ENCODE results near the gene CPNE5.
"Not testable (repeated sequence)": the region's sequence is repeated elsewhere in the genome, so short reads cannot be mapped to it uniquely, and the experiment has no call there.

The CPNE5 gene

GRCh38 chr6:36813526-36813925 lies 25.7 kb downstream of the CPNE5 start:
- Histone ChIP-seq H3K27me3 (ENCODE audit: insufficient read depth, low read length) (no peaks in the 10 kb centered on the region), H3K36me3 (ENCODE audit: control insufficient read depth in 1 of 2, insufficient read depth in 2 of 2, low read length in 2 of 2) (no peaks in the 10 kb centered on the region), H4K8ac (ENCODE audit: low read depth, low read length) (no peak overlapping the region), H3K14ac (ENCODE audit: low read length) (no peak overlapping the region), H3K23ac (ENCODE audit: low read length) (no peak overlapping the region), H3K4ac (ENCODE audit: low read depth, low read length) (no peak overlapping the region), H2AFZ (ENCODE audit: insufficient read depth, low read length, poor library complexity) (no peak overlapping the region), H2BK120ac (ENCODE audit: insufficient read depth, low read length, poor library complexity) (no peak overlapping the region), H3K9me3 (ENCODE audit: insufficient read depth, low read depth, low read length) (no peaks in the 10 kb centered on the region), H3K4me2 (ENCODE audit: low read length) (no peak overlapping the region), H3K18ac (ENCODE audit: low read length) (no peak overlapping the region), H3K27ac (ENCODE audit: low read depth, low read length) (no peak overlapping the region), H2BK5ac (ENCODE audit: low read depth, low read length, poor library complexity) (no peak overlapping the region), H4K12ac (ENCODE audit: low read depth, low read length) (no peak overlapping the region), H3K79me1 (ENCODE audit: low read length) (no peaks in the 10 kb centered on the region), H3K9ac (ENCODE audit: low read length) (no peak overlapping the region), H3K4me3 (ENCODE audit: low read depth, low read length) (no peak overlapping the region), H2BK12ac (ENCODE audit: low read length) (no peak overlapping the region), H3K79me2 (ENCODE audit: control insufficient read depth, insufficient read depth, low read length, poor library complexity) (no peaks in the 10 kb centered on the region), H4K91ac (ENCODE audit: low read depth, low read length) (no peak overlapping the region), H2AK5ac (ENCODE audit: low read length) (no peak overlapping the region), H3K4me1 (ENCODE audit: control insufficient read depth in 1 of 2, insufficient read depth in 2 of 2, low read length in 2 of 2) (no peaks in the 10 kb centered on the region)
- DNase-seq, result no peak
- no CpG with 5 or more reads among the region's 3 CpGs for whole genome bisulfite sequencing (ENCODE audit: extremely low coverage, insufficient coverage, insufficient read length)

- not testable (repeated sequence) for H2BK120ac ChIP-seq (ENCODE audit: insufficient read depth, low read length, poor library complexity); H4K12ac ChIP-seq (ENCODE audit: low read depth, low read length); H4K91ac ChIP-seq (ENCODE audit: low read depth, low read length); H2AFZ ChIP-seq (ENCODE audit: insufficient read depth, low read length, poor library complexity); H3K18ac ChIP-seq (ENCODE audit: low read length); H3K36me3 ChIP-seq (ENCODE audit: control insufficient read depth in 1 of 2, insufficient read depth in 2 of 2, low read length in 2 of 2); H2BK5ac ChIP-seq (ENCODE audit: low read depth, low read length, poor library complexity); H3K79me1 ChIP-seq (ENCODE audit: low read length); H2AK5ac ChIP-seq (ENCODE audit: low read length); H3K4me3 ChIP-seq (ENCODE audit: low read depth, low read length); H3K23ac ChIP-seq (ENCODE audit: low read length); H3K14ac ChIP-seq (ENCODE audit: low read length); H2BK12ac ChIP-seq (ENCODE audit: low read length); H3K9me3 ChIP-seq (ENCODE audit: insufficient read depth, low read depth, low read length); H3K79me2 ChIP-seq (ENCODE audit: control insufficient read depth, insufficient read depth, low read length, poor library complexity); H3K4ac ChIP-seq (ENCODE audit: low read depth, low read length); H3K4me1 ChIP-seq (ENCODE audit: control insufficient read depth in 1 of 2, insufficient read depth in 2 of 2, low read length in 2 of 2); H3K4me2 ChIP-seq (ENCODE audit: low read length); H3K9ac ChIP-seq (ENCODE audit: low read length); DNase-seq; H3K27me3 ChIP-seq (ENCODE audit: insufficient read depth, low read length); H3K27ac ChIP-seq (ENCODE audit: low read depth, low read length); H4K8ac ChIP-seq (ENCODE audit: low read depth, low read length)
- WGBS (ENCODE audit: extremely low coverage, insufficient coverage, insufficient read length), result no CpG with 5 or more reads among the region's 3 CpGs
Measured at GRCh38 chr6:36813047-36813446, 26.2 kb downstream of the CPNE5 start.

GRCh38 chr6:36809941-36810803 lies 29.1 kb downstream of the CPNE5 start:
- Histone ChIP-seq H2BK12ac (ENCODE audit: low read length) (no peak overlapping the region), H4K8ac (ENCODE audit: low read depth, low read length) (no peak overlapping the region), H3K36me3 (ENCODE audit: control insufficient read depth in 1 of 2, insufficient read depth in 2 of 2, low read length in 2 of 2) (no peaks in the 10 kb centered on the region), H3K4me1 (ENCODE audit: control insufficient read depth in 1 of 2, insufficient read depth in 2 of 2, low read length in 2 of 2) (no peaks in the 10 kb centered on the region), H3K14ac (ENCODE audit: low read length) (no peak overlapping the region), H4K12ac (ENCODE audit: low read depth, low read length) (no peak overlapping the region), H3K18ac (ENCODE audit: low read length) (no peak overlapping the region), H2AFZ (ENCODE audit: insufficient read depth, low read length, poor library complexity) (peak overlapping the region; percentile 3), H3K4me3 (ENCODE audit: low read depth, low read length) (no peak overlapping the region), H3K9me3 (ENCODE audit: insufficient read depth, low read depth, low read length) (peaks cover 1% of the 10 kb centered on the region), H2AK5ac (ENCODE audit: low read length) (no peak overlapping the region), H2BK120ac (ENCODE audit: insufficient read depth, low read length, poor library complexity) (no peak overlapping the region), H3K27me3 (ENCODE audit: insufficient read depth, low read length) (no peaks in the 10 kb centered on the region), H2BK5ac (ENCODE audit: low read depth, low read length, poor library complexity) (no peak overlapping the region), H3K27ac (ENCODE audit: low read depth, low read length) (no peak overlapping the region), H3K79me1 (ENCODE audit: low read length) (no peaks in the 10 kb centered on the region), H3K4ac (ENCODE audit: low read depth, low read length) (no peak overlapping the region), H3K79me2 (ENCODE audit: control insufficient read depth, insufficient read depth, low read length, poor library complexity) (no peaks in the 10 kb centered on the region), H4K91ac (ENCODE audit: low read depth, low read length) (no peak overlapping the region), H3K4me2 (ENCODE audit: low read length) (no peak overlapping the region), H3K9ac (ENCODE audit: low read length) (no peak overlapping the region), H3K23ac (ENCODE audit: low read length) (no peak overlapping the region)
- no peak for DNase-seq
- no CpG with 5 or more reads among the region's 16 CpGs for WGBS (ENCODE audit: extremely low coverage, insufficient coverage, insufficient read length)

- Histone ChIP-seq H2AFZ (ENCODE audit: insufficient read depth, low read length, poor library complexity) (no peak overlapping the region), H3K79me2 (ENCODE audit: control insufficient read depth, insufficient read depth, low read length, poor library complexity) (no peaks in the 10 kb centered on the region), H2BK12ac (ENCODE audit: low read length) (no peak overlapping the region), H2BK5ac (ENCODE audit: low read depth, low read length, poor library complexity) (no peak overlapping the region), H3K4me3 (ENCODE audit: low read depth, low read length) (no peak overlapping the region), H3K9me3 (ENCODE audit: insufficient read depth, low read depth, low read length) (peaks cover 1% of the 10 kb centered on the region), H3K27ac (ENCODE audit: low read depth, low read length) (no peak overlapping the region), H3K18ac (ENCODE audit: low read length) (no peak overlapping the region), H3K14ac (ENCODE audit: low read length) (no peak overlapping the region), H2AK5ac (ENCODE audit: low read length) (no peak overlapping the region), H4K8ac (ENCODE audit: low read depth, low read length) (no peak overlapping the region), H3K9ac (ENCODE audit: low read length) (no peak overlapping the region), H3K27me3 (ENCODE audit: insufficient read depth, low read length) (no peaks in the 10 kb centered on the region), H4K91ac (ENCODE audit: low read depth, low read length) (no peak overlapping the region), H3K4ac (ENCODE audit: low read depth, low read length) (no peak overlapping the region), H3K36me3 (ENCODE audit: control insufficient read depth in 1 of 2, insufficient read depth in 2 of 2, low read length in 2 of 2) (no peaks in the 10 kb centered on the region), H3K79me1 (ENCODE audit: low read length) (no peaks in the 10 kb centered on the region), H3K4me2 (ENCODE audit: low read length) (no peak overlapping the region), H3K4me1 (ENCODE audit: control insufficient read depth in 1 of 2, insufficient read depth in 2 of 2, low read length in 2 of 2) (no peaks in the 10 kb centered on the region), H3K23ac (ENCODE audit: low read length) (no peak overlapping the region), H2BK120ac (ENCODE audit: insufficient read depth, low read length, poor library complexity) (no peak overlapping the region), H4K12ac (ENCODE audit: low read depth, low read length) (no peak overlapping the region)
- no peak for DNase-seq
- no CpG with 5 or more reads among the region's 6 CpGs for WGBS (ENCODE audit: extremely low coverage, insufficient coverage, insufficient read length)
Measured at GRCh38 chr6:36809156-36809555, 30.1 kb downstream of the CPNE5 start.
